Skin epidermis (tissue), 12 donors: ENCODE measurements around the gene CCDC167.
A peak's percentile ranks its signal among the peaks of the same experiment; 100 is the strongest.

Experiments used
- H3K27ac ChIP-seq, 21 experiments: fragments of 200-600 bp; sonication (generic) in 11 of 21; one replicate each; pipeline ENCODE4 v1.5.0; 2020; ENCODE audit warnings: mild to moderate bottlenecking in 3 of 21, inconsistent platforms in 2 of 21, moderate library complexity in 2 of 21
- H3K4me3 ChIP-seq, 7 experiments: fragments of 200-600 bp; sonication (generic) in 2 of 7; one replicate each; pipeline ENCODE4 v1.5.0; 2020; ENCODE audit warnings: inconsistent platforms in 2 of 7, mild to moderate bottlenecking in 2 of 7, moderate library complexity in 1 of 7

Gene CCDC167

GRCh38 chr6:37480951-37481534 is 18.6 kb downstream of the CCDC167 start:
- Histone ChIP-seq H3K4me3 (no peak overlapping the region), H3K27ac (no peak overlapping the region)

DNA sequence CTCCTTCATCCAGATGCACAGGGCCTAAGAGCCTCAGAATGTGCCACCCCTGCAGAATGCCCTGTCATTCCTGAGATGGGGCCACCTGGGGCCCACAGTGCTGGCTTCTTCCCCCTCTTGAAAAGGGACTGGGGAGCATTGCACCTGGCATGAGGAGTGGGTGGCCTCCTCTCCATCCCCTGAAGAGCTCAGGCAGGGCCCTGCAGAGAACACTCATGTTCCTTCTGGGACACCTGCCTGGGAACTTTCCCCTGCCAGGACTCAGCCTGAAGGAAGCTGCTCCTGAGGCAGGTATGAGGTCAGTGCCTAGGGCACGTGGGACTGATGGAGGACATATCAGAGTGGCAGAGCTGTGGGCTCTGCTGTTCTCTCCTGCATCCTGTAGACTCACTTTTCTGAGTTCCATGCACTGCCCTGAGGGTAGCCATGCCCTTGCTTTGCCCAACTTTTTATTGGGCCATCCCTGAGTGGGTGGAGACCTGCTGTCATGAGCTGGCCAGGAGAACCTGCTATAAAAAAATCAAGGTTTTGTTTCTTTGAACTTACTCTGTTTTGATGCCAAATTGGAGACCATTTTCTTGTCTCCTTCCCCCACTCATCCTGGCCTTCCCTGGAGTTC is 19.5 kb downstream of the CCDC167 start:
- Histone ChIP-seq H3K4me3 (no peak overlapping the region), H3K27ac (no peak overlapping the region)

GRCh38 chr6:37479266-37479854 is 20.3 kb downstream of the CCDC167 start:
- H3K4me3 ChIP-seq = no peak overlapping the region
- H3K27ac ChIP-seq = no peak overlapping the region

DNA sequence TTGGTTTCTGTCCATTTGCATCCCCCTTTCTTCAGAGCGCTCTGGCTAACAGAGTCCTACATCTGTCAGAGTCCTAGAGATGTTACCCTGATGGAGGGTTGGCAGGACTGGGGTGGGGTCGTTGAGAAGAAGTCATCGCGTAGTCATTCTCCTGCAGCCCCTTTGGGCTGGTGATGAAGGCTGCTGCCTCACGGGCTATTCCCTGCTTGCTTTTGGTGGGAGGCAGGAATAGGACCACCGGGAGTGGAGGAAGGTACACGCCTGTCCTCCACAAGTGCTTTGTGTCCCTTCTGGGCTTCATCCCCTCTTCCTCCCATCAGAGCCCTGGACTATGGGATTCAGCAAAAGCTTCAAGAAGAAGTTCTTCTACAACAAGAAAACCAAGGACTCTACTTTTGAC is 20.9 kb downstream of the CCDC167 start:
- H3K27ac ChIP-seq = no peak overlapping the region
- H3K4me3 ChIP-seq = no peak overlapping the region

- Histone ChIP-seq H3K4me3 (no peak overlapping the region), H3K27ac (no peak overlapping the region)
Measured at GRCh38 chr6:37477656-37478435, 21.8 kb downstream of the CCDC167 start.

DNA sequence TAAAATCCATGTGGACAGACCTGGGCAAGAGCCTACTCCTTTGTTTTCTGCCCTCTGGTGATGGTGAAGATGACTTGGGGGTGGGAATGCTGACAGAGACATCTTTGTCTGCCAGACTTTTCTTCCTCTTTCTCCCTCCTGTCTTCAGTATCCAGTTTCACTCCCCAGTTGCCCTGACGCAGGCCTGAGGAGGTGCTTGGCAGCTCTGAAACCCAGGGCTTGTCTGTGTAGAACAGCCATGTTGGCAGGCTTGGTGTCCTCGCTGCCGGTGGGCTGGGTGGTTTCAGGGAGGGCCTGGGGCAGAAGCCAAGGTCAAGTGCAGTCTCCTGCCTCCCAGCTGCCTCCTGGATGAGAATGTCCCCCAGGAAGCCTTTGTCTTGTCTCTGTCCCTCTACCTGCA is 22.5 kb downstream of the CCDC167 start:
- Histone ChIP-seq H3K27ac (no peak overlapping the region), H3K4me3 (no peak overlapping the region)

GRCh38 chr6:37474316-37474715 is 25.4 kb downstream of the CCDC167 start:
- Histone ChIP-seq H3K4me3 (no peak overlapping the region), H3K27ac (no peak overlapping the region)

GRCh38 chr6:37473364-37474095 is 26.2 kb downstream of the CCDC167 start:
- Histone ChIP-seq H3K4me3 (no peak overlapping the region), H3K27ac (no peak overlapping the region)

- Histone ChIP-seq H3K4me3 (no peak overlapping the region), H3K27ac (no peak overlapping the region)
Measured at GRCh38 chr6:37467718-37468117, 32.0 kb downstream of the CCDC167 start.

- Histone ChIP-seq H3K27ac (no peak overlapping the region), H3K4me3 (no peak overlapping the region)
Measured at GRCh38 chr6:37463110-37463509, 36.6 kb downstream of the CCDC167 start.

- H3K4me3 ChIP-seq = no peak overlapping the region
- no peak overlapping the region for H3K27ac ChIP-seq
Measured at GRCh38 chr6:37460805-37461204, 38.9 kb downstream of the CCDC167 start.

GRCh38 chr6:37459981-37460800 is 39.5 kb downstream of the CCDC167 start:
- no peak overlapping the region for H3K4me3 ChIP-seq

DNA sequence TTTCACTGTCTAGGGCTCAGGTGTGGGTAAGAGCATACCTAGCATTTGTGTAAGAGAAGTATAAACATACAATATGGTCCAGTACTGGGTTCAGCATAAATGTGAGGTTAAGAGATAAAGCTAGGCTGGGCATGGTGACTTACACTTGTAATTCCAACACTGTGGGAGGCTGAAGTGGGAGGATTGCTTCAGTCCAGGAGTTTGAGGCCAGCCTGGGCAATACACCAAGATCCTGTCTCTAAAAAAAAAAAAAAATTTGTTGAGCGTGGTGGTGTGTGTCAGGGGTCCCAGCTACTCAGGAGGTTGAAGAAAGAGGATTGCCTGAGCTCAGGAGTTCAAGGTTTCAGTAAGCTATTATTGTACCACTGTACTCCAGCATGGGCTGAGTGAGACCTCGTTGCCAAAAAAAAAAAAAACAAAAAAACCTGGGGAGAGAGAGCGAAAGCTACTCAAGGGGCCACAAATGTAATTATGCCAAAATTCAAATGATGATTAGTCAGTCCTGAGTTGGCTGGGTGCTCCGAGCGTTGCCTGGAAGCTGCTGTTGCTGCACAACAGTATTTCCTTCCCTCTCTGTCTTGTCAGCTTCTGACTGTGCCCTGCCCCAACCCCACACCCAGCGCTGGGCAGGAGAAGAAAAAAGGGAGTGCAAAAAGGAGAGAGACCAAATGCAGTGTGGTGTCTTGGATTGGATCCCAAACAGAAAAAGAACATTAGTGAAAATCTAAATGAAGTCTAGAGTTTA is 42.7 kb downstream of the CCDC167 start:
- H3K27ac ChIP-seq = peak overlapping the region in 1 of 21 experiments; percentile 28

More at GRCh38 chr6:37459981-37460800, 39.5 kb downstream of the CCDC167 start:
- H3K27ac ChIP-seq = no peak overlapping the region

DNA sequence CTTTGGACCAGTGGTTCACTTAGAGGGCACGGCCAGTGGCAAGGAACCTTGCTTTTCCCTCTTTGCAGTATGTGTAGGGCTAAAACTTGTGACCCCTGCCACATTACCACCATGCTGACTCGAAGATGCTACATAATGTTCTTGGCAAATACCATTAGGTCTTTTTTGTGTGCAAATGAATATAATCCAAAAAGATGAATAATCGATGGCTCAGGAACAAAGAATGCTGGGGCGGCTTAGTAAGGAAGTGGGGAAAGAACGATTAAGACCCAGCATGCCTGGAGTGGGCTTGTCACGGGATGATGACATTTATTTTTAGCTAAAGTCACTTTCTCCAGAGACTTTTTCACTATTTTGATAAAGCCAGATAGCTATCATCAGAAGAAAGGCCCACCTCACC is 43.6 kb downstream of the CCDC167 start:
- H3K27ac ChIP-seq = peak overlapping the region in 1 of 21 experiments; percentile 28
- no peak overlapping the region for H3K4me3 ChIP-seq

More for the DNA sequence above, 42.7 kb downstream of the CCDC167 start:
- no peak overlapping the region for H3K4me3 ChIP-seq

DNA sequence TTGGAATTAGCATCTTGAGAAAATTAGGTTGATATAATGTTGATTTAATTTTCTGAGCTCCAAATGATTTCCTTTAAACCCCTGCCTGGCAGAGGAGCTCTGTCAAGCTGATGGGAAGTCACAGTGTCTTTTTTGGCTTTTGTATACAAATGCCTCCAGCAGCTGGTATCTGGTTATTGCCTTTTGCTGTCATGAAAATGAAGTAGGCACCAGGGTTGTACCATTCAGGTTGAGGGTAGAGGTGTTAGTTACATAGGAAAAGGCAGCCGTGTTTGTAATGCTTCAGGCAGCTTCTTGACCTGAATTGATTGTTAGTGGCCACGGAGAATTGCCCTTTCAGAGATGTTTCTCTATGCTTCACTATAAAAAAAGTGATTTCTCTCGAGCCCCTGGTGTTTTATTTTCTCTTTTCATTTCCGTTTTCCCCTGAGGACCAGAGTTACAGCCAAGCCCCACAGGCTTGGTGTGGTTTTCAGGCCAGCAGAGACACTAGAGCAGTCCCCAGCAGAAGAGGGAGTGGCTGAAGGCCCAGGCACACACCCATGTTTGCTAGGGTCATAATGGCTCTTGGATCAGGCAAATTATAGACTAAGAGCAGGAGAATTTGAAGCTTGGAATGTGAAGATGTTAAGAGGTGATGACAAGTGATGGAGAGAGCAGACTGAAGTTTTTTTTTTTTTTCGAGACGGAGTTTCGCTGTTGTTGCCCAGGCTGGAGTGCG is 45.1 kb downstream of the CCDC167 start:
- no peak overlapping the region for H3K4me3 ChIP-seq

GRCh38 chr6:37452522-37452921 is 47.2 kb downstream of the CCDC167 start:
- no peak overlapping the region for H3K27ac ChIP-seq
- H3K4me3 ChIP-seq = no peak overlapping the region

More for the DNA sequence above, 45.1 kb downstream of the CCDC167 start:
- no peak overlapping the region for H3K27ac ChIP-seq

- no peak overlapping the region for H3K27ac ChIP-seq
- H3K4me3 ChIP-seq = no peak overlapping the region
Measured at GRCh38 chr6:37451441-37452193, 48.1 kb downstream of the CCDC167 start.
